ENCODE results near the gene PBX3.

PBX3 gene

DNA sequence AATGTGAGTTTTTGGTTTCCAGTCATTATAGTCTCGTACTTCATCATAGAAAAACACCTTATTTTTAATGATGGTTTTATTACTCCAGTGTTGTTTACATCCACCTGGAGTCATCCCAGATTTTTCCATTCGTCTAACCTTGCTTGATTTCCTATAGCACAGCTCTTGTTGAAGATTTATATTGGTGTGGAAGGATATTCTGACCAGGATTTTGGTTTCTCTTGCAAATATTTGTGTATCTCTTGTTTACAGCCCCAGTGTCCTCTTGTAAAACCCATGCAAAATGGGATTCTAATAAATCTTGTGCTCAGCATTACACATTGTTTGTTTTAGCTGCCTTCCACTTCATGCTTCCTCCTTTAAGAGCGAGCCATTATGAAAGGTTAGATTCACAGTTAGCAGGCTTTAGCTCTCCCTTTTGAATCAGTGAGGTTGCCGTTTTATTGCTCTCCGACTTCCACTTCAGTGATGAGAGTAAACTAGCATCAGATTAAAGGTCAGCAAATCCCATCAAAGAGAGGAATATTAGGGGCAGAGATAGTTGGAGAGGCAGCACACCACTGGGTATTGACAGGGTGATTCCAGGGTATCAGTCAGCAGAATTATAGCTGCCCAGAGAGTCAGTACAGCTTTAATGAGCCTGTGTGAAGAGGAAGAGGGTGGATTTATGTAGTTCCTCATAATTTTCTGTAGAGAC is 157.1 kb downstream of the PBX3 start:
- TF ChIP-seq, protein P1, sequence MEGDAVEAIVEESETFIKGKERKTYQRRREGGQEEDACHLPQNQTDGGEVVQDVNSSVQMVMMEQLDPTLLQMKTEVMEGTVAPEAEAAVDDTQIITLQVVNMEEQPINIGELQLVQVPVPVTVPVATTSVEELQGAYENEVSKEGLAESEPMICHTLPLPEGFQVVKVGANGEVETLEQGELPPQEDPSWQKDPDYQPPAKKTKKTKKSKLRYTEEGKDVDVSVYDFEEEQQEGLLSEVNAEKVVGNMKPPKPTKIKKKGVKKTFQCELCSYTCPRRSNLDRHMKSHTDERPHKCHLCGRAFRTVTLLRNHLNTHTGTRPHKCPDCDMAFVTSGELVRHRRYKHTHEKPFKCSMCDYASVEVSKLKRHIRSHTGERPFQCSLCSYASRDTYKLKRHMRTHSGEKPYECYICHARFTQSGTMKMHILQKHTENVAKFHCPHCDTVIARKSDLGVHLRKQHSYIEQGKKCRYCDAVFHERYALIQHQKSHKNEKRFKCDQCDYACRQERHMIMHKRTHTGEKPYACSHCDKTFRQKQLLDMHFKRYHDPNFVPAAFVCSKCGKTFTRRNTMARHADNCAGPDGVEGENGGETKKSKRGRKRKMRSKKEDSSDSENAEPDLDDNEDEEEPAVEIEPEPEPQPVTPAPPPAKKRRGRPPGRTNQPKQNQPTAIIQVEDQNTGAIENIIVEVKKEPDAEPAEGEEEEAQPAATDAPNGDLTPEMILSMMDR (conservative IDR thresholded peaks at IDR 0.05; ENCODE audit: low read depth, low read length) = no peak
- H3K4me3 ChIP-seq (ENCODE audit: low read depth, low read length) = peak overlapping the region; percentile 3
- DNase-seq (ENCODE audit: low read depth) = peak; percentile 26

DNA sequence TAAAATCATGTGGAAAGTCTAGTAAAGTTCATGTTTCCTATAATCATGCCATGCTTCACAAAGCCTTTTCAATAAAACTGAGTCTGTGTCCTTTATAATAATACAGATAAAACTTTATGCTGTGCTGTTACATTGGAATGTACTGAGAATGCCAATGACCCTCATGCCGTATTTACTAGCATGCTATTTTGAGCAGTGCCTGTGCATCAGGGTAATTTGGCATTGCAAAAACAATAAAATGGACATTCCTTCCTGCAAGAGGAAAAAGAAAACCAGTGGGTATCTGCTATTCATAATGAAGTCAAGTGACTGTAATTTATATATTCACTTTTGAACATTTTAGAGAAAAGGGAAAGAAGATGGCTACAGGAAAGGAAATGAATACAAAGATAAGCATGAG is 159.0 kb downstream of the PBX3 start:
- no peak overlapping the region for H3K4me3 ChIP-seq (ENCODE audit: low read depth, low read length)
- DNase-seq (ENCODE audit: low read depth) = peak; percentile 64

DNA sequence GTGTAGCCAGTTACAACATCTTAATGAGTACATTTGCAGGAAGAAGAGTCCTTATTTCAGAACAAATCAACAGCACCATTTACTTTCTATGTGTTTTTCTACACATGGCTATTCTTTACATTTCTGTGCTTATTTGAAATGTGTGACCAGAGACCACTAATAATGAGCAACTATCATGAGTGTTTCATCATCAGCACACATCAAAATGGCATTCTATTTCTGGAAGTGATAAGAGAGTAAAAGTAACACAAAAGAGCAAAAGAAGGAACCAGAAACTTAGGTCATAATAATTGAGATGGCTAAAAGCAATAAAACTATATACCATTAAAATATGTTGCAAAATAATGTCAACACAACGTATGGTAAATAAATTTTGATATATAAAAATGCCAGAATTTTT is 159.7 kb downstream of the PBX3 start:
- no peak for DNase-seq (ENCODE audit: low read depth)
- no peak overlapping the region for H3K4me3 ChIP-seq (ENCODE audit: low read depth, low read length)
- TF ChIP-seq, protein P1 (conservative IDR thresholded peaks at IDR 0.05; ENCODE audit: low read depth, low read length) = no peak

More for the DNA sequence above, 159.0 kb downstream of the PBX3 start:
- TF ChIP-seq, protein P1 (conservative IDR thresholded peaks at IDR 0.05; ENCODE audit: low read depth, low read length) = no peak

DNA sequence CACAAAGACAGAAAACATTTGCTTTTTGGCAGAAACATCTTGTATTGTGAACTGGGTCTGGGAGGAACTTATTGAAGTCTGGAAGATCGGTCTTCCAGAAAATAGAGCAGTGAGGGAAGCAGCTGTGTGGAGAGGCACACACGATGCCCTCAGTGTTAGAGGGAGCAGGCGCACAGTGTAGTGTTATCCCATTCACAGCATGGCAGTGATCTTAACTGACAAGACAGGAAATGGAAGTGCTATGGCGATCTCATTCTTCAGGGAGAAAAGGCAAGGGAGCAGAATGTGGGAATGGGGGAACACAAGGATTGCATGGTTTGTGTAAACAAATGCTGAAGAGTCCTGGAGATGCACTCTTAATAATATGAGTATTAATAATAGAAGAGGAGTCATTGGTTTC is 161.0 kb downstream of the PBX3 start:
- TF ChIP-seq, protein P1 (conservative IDR thresholded peaks at IDR 0.05; ENCODE audit: low read depth, low read length) = no peak
- DNase-seq (ENCODE audit: low read depth) = peak; percentile 14

DNA sequence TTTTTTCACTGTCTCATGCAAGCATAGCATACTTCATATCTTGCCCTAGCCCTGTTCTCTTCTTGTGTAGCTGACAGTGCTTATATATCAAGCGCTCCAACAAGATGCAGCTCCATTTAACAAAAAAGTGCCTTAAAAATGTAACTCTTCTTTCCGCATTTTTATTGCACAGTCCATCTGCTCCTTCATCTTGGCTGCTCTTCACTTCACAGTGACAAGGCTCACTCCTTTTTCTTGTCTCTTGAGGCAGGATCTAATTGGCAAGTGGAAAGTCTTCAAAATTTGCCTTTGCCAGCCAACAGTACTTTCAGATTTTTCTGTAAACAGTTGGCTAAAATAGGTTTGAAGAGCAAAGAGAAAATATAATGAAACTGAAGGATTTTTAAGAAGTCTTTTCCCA is 161.8 kb downstream of the PBX3 start:
- H3K4me3 ChIP-seq (ENCODE audit: low read depth, low read length) = no peak overlapping the region
- no peak for DNase-seq (ENCODE audit: low read depth)
- TF ChIP-seq, protein P1 (conservative IDR thresholded peaks at IDR 0.05; ENCODE audit: low read depth, low read length) = no peak

More for the DNA sequence above, 161.0 kb downstream of the PBX3 start:
- H3K4me3 ChIP-seq (ENCODE audit: low read depth, low read length) = no peak overlapping the region

DNA sequence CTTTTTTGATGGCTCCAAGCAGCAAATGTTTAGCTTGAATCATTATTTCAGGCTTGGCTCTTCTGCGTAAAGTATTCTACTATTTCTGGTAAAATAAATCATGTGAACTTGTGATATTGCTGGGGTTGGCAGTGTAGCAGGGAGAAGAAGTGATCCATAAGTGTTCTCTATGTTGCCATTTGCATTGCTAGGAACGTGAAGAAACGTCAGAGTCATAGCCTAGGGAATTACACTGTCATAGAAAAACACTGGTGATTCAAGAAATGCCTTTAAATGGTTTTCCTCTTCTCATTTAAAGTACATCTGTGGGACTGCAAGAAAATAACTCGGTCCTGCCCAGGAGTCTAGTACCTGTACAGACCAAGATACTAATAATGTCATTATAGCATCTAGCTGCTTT is 162.3 kb downstream of the PBX3 start:
- no peak for DNase-seq (ENCODE audit: low read depth)
- TF ChIP-seq, protein P1 (conservative IDR thresholded peaks at IDR 0.05; ENCODE audit: low read depth, low read length) = no peak
- no peak overlapping the region for H3K4me3 ChIP-seq (ENCODE audit: low read depth, low read length)

DNA sequence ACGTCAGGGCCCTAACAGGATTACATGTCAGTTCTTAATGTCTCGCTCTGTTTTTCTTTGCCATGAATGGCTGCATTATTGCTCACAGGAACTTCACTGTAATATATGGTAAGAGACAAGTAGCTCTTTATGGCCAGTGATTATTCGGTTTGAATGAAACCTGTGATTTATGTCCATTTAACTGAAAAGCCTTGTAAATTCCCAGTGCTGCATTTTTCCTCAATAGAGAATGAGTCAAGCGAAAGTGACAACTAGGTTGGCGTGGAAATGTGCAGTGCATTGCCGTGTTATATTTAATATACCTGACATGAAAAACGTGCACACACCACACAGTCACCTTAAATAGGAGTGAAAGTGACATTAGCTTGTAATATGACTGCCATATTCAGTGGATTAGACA is 163.1 kb downstream of the PBX3 start:
- TF ChIP-seq, protein P1 (conservative IDR thresholded peaks at IDR 0.05; ENCODE audit: low read depth, low read length) = no peak
- DNase-seq (ENCODE audit: low read depth) = no peak
- H3K4me3 ChIP-seq (ENCODE audit: low read depth, low read length) = no peak overlapping the region
